Testis (tissue), 2 donors: ENCODE results near the gene MCF2L.

Experiments
- CTCF ChIP-seq, 3 experiments: fragments of 450-650 bp in 2 of 3; fragments of 200-600 bp in 1 of 3; sonication (generic) in 1 of 3; IDR thresholded peaks; one replicate each; pipeline ENCODE4 v1.5.1; 2016 to 2019; ENCODE audit warnings: antibody characterized with exemption in 3 of 3, mild to moderate bottlenecking in 2 of 3, moderate library complexity in 1 of 3
- POLR2A ChIP-seq: fragments of 450-650 bp; IDR thresholded peaks from one replicate; pipeline ENCODE4 v1.6.1; 2017; ENCODE audit warnings: antibody characterized with exemption, mild to moderate bottlenecking, moderate library complexity

GRCh38 chr13:112941349-112941748 lies 27.7 kb upstream of the MCF2L start:
- TF ChIP-seq CTCF (IDR thresholded peaks at IDR 0.05) (no peak), POLR2A (no peak)
